HG03095 (cell line): Measurements from ENCODE around the gene PSD4.
A peak's percentile ranks its signal among the peaks of the same experiment; 100 is the strongest.

Source experiments
- ATAC-seq: cut with Tn5 transposase; IDR thresholded peaks from one replicate; pipeline ENCODE4 v1.9.1; 2021; ENCODE audit warnings: moderate library complexity; ENCODE audit not compliant: unreplicated experiment

Gene PSD4

GRCh38 chr2:113183264-113183663, 9.5 kb downstream of the PSD4 start:
- ATAC-seq, result no peak

DNA sequence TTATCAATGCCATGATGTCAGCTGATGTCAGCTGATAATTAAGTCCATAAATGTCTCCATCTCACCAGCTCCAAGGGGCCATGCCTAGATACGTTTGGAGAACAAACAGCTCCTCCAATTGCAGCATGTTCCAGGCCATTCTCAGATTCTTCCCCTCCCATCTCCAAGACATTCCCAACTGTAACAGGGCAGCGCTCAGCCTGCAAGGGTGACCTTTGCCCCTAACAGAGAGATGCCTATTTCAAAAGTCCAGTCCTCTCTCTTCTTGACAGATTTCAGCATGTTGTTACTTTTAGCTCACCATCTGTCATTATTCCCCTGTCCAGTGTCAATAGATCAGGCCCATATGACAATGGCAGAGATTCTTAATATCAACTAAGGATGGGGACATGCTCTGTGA, 9.9 kb downstream of the PSD4 start:
- ATAC-seq, result no peak

- no peak for ATAC-seq
Measured at GRCh38 chr2:113184531-113185230, 10.9 kb downstream of the PSD4 start.

GRCh38 chr2:113185664-113186432, 12.1 kb downstream of the PSD4 start:
- no peak for ATAC-seq

GRCh38 chr2:113186433-113186796, 12.6 kb downstream of the PSD4 start:
- ATAC-seq, result no peak

DNA sequence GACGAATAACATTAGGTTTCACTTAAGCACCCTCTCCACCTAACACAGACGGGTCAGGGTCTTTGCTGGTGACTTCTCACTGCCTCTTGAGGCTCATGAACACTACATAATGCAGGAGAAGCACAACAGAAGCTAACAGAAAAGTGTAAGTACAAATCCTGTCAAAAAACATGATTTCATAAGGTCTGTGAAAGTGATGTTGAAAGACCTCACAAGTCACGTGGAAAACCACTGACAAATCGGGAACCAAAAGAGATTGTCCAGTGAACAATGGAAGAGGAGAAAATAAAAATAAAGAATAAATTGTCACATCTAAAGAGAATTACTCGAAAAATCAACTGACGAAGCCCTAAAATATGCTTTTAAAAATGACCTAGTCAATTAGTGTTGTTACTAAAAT, 14.0 kb downstream of the PSD4 start:
- ATAC-seq, result no peak

- no peak for ATAC-seq
Measured at GRCh38 chr2:113190871-113191270, 17.1 kb downstream of the PSD4 start.

GRCh38 chr2:113192459-113193100, 18.8 kb downstream of the PSD4 start:
- no peak for ATAC-seq

DNA sequence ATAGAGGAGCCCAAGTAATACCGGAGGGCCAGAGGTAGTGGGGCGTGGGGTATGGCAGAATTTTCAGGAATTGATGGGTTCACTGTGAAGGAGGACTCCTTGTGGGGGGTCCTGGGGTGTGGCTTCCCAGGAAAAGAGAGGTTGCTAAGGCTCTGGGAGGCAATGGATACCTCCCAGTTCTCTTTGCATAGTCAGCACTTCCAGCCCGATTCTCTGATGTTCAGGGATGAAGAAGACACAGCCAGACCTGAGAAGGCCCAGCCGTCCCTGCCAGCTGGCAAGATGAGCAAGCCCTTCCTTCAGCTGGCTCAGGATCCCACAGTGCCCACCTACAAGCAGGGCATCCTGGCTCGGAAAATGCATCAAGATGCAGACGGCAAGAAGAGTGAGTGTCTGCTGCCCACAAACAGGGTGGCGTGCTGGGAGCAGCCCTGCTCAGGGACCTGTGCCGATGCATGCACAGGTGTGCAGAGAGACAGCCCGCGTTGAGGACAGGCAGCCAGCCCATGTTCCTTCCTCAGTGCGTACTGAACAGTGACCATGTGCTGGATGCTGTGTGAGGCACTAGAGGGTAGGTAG, 22.2 kb downstream of the PSD4 start:
- ATAC-seq, result no peak

DNA sequence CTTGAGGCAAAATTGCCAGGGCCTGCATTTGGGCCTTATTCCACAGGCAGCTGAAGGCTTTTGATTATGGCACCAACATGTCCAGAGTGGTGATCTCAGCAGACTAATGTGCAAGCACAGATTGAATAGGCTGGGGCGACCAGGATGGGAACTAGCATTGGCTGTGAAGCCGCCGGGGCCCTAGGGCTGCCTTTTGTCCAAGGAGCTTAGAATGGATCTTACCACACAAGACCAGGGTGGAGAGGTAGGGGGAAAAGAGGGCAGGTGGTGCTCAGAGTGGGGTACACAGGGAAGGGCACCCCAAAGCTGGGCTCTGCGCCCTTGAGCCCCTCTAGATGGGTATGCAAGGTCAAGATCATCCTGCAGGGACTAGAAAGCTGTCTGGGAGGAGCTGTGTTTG, 23.1 kb downstream of the PSD4 start:
- no peak for ATAC-seq

GRCh38 chr2:113197347-113198047, 23.7 kb downstream of the PSD4 start:
- ATAC-seq, result no peak

DNA sequence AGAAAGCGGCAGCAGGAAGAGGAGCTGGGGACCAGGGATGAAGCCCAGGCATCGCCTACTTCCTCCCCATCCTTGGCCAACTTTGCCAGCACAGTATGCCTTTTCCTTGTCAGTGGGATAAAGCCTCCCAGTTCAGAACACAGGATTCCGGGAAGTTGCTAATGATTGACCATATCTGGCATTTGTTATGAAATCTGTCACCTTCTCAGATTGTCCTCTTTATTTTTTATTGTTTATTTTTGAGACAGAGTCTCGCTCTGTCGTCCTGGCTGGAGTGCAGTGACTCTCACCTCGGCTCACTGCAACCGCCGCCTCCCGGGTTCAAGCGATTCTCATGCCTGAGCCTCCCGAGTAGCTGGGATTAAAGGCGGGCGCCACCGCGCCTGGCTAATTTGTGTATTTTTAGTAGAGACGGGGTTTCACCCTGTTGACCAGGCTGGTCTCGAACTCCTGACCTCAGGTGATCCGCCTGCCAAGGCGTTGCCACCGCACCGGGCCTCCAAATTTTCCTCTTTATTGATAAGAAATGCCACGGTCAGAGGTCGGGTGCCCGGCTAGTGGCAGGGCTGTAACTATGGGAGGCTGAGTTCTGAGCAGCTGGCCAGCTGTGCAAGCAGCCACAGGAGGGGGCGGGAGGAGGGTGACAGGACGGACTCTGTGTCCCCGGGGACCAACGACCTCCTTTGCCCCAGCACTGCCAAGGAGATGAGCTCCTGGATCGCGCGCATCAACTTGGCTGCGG, 24.4 kb downstream of the PSD4 start:
- no peak for ATAC-seq

- peak; percentile 49 for ATAC-seq
Measured at GRCh38 chr2:113198790-113199612, 25.2 kb downstream of the PSD4 start.

DNA sequence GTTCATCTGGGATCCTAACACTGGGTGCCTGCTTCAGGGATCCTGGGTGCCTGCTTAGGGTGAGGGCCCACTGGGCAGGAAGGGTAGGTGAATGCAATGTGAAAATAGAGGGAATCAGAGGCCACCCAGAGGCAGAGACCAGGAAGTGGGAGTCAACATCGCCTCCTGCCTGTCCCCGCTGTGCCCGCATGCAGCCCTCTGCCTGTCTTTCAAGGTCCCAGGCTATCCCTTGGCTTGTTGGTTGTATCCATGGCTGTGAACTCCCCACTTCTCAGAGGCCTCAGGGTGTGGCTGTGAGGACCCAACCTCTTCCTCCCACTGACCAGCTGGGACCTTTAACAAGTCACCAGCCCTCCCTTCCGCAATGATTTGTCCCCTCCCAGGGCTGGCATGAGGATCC, 26.5 kb downstream of the PSD4 start:
- ATAC-seq, result no peak

DNA sequence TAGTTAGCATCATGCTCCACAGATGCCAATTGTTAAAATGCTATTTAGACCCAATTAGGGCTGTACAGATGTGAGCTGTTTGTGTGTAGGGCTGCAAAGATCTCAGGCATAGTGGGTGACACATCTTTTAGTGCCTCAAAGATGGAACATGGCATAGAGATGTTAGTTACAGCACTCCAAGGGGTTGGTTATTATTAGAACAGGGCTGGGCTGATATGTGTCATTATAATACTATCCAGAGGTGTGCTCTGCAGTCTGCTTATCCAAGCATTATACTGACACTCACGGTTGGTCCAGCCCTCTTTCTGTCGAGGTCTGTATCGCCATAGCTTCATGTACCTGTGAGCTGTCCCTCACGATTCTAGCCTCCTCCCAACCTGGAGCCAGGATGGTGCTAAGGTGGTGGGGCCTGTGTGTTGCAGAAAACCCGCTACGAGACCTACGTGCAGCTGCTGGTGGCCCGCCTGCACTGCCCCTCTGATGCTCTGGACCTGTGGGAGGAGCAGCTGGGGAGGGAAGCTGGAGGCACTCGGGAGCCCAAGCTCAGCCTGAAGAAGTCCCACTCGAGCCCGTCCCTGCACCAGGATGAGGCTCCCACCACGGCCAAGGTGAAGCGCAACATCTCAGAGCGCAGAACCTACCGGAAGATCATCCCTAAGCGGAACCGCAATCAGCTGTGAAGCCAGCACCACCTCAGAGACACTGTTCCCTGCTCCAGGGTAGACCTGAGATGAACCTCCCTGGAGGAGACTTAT, 27.1 kb downstream of the PSD4 start:
- no peak for ATAC-seq

DNA sequence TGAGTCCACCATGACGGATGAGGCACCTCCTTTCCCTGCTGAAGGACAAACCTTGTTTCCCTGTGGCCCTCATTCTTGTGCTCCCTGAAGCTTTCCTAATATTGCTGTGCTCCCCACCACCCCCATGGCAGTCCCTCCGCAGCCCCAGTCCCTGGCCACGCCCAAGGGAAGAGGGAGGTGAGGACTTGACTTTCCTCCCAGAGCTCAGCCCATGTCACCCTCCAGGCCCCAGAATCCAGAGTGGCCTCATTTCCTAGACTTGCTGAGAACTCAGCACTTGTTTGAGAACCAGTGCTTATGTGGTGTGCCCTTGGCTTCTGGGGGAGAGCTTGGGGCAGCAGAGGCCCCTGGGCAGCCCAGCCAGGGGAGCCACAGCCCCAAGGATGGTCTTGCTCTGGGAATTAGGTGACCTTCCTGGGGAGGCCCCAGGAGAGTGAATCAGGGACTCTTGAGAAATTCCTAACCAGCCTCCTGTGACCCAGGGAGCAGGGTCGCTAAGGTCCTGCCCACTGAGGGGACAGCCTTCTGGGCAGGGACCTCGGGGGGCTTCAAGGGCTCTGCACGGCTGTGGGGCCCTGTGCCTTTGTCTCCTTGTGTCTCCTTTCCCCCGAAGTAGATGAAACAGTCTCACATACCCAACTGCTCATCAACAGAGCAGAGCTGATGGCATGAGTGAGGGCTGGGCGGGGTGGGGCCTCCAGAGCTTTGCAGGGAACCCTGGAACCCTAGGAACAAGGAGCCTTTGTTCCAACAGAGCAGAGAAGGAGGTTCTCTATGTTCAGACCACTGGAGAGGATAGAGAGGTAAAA, 27.9 kb downstream of the PSD4 start:
- no peak for ATAC-seq

DNA sequence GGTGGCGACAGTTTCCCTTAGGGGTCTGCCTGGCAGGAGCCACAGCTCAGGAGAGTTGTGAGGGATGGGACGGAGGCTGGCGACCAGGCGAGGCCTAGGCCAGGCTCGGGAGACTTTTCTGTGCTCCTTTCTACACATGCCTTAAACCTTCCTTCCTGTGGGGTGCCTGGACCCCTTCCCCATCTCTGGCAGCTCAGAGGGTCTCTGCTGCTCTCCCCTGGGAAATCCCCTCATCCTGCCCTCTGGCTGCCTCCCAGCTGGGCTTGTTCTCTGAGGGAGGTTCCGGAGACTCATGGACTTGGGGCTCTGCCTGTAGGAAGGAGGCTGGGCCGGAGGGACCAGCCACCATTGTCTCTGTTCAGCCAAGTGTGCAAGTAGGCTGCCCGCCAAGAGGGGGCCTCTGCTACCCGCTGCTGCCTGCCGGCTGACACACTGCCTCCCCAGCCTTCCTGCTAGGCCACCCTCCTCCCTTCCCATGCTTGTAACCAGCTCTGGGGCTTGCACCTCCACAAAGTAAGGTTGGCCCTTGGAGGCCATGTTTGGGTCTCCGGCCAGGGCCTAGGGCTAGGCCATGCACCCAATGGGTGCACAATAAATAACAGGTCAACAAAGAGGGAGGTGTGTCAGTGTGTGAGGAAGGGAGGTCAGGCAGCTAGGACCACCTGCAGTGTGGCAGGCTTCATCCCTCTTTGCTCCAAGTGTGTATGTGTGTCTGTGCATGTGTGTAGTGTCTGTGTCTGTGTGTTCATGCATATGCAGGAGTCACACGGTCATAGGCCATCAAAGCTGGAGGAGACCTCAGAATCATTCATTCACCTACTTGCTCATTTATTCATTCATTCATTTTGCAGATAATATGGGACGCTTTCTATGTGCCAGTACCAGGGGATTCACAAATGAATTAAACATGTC, 28.8 kb downstream of the PSD4 start:
- ATAC-seq, result no peak
